Measurements from ENCODE around the gene GNG7. TPM values are rescaled to one million over a fixed set of nuclear protein-coding genes. Genes with fewer than 3 reads are reported as not detected.

GNG7 gene
- total RNA-seq, 4 donors from 2014 or later, result 4.7 to 15.6 (median 9.2) TPM

DNA sequence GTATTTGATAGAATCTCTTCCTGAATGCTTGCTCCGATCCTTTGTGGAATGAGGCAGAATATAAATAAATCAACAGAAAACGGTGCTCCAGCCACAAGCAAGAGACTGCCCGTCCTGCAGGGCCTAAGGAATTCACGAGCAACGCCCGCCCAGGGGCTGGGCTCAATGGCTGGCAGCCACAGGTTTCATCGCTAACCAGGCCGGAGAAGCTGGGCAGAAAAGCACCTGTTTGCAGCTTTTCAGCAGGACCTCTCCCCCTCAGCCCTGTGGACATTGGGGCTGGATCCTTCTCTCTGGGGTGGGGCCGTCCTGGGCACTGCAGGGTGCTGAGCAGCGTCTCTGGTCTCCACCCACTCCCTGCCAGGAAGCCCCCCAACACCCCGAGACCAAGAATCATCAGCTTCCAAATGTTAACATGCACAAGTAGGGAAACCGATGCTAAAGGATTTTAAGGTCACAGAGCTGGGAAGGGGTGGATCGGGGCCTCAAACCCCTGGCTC is 124.1 kb downstream of the GNG7 start:
- H3K9me3 ChIP-seq, result peaks cover 0 to 3% (median 0%) of the 10 kb centered on the region in 3 donors
- peaks cover 6 to 59% (median 14%) of the 10 kb centered on the region in 3 donors for H3K4me1 ChIP-seq
- no peak for ATAC-seq
- H3K36me3 ChIP-seq, result no peaks in the 10 kb centered on the region
- H3K27ac ChIP-seq, result peak overlapping the region; percentile 65 to 95 (median 90)
- H3K4me3 ChIP-seq, result peak overlapping the region in 1 of 2 donors; percentile 56
- TF ChIP-seq EP300 (IDR thresholded peaks at IDR 0.05) (no peak), POLR2A (IDR thresholded peaks at IDR 0.05) (no peak), POLR2AphosphoS5 (IDR thresholded peaks at IDR 0.05) (no peak)
- TF ChIP-seq, protein P1, sequence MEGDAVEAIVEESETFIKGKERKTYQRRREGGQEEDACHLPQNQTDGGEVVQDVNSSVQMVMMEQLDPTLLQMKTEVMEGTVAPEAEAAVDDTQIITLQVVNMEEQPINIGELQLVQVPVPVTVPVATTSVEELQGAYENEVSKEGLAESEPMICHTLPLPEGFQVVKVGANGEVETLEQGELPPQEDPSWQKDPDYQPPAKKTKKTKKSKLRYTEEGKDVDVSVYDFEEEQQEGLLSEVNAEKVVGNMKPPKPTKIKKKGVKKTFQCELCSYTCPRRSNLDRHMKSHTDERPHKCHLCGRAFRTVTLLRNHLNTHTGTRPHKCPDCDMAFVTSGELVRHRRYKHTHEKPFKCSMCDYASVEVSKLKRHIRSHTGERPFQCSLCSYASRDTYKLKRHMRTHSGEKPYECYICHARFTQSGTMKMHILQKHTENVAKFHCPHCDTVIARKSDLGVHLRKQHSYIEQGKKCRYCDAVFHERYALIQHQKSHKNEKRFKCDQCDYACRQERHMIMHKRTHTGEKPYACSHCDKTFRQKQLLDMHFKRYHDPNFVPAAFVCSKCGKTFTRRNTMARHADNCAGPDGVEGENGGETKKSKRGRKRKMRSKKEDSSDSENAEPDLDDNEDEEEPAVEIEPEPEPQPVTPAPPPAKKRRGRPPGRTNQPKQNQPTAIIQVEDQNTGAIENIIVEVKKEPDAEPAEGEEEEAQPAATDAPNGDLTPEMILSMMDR (IDR thresholded peaks at IDR 0.05), result peak in 1 of 4 experiments; percentile 11
- no peaks in the 10 kb centered on the region for H3K27me3 ChIP-seq
- WGBS, 2 donors (ENCODE audit: low coverage in 1 of 2), result 2 to 19% methylated on average over 7 to 9 of the region's 13 CpGs

- Histone ChIP-seq H3K27ac (peak overlapping the region; percentile 65 to 95 (median 90)), H3K4me1 (peaks cover 6 to 59% (median 14%) of the 10 kb centered on the region in 3 donors), H3K36me3 (no peaks in the 10 kb centered on the region), H3K4me3 (no peak overlapping the region), H3K9me3 (no peaks in the 10 kb centered on the region), H3K27me3 (no peaks in the 10 kb centered on the region)
- ATAC-seq, result no peak
- WGBS, 2 donors (ENCODE audit: low coverage in 1 of 2), result 88 to 91% methylated on average over 7 of the region's 18 CpGs
- TF ChIP-seq POLR2A (IDR thresholded peaks at IDR 0.05) (no peak), POLR2AphosphoS5 (IDR thresholded peaks at IDR 0.05) (no peak), EP300 (IDR thresholded peaks at IDR 0.05) (no peak)
- TF ChIP-seq, protein P1 (IDR thresholded peaks at IDR 0.05), result no peak
These were observed 124.7 kb downstream of the GNG7 start for GRCh38 chr19:2577722-2578335.

- 62 to 95% methylated on average over 11 to 13 of the region's 37 CpGs for WGBS, 2 donors (ENCODE audit: low coverage in 1 of 2)
- Histone ChIP-seq H3K4me3 (no peak overlapping the region), H3K27me3 (no peaks in the 10 kb centered on the region), H3K4me1 (peaks cover 6 to 52% (median 14%) of the 10 kb centered on the region in 3 donors), H3K27ac (peak overlapping the region in 3 of 4 donors; percentile 31 to 95 (median 48)), H3K36me3 (no peaks in the 10 kb centered on the region), H3K9me3 (no peaks in the 10 kb centered on the region)
- TF ChIP-seq EP300 (IDR thresholded peaks at IDR 0.05), result no peak
- TF ChIP-seq POLR2AphosphoS5 (IDR thresholded peaks at IDR 0.05), result peak; percentile 62
- TF ChIP-seq POLR2A (IDR thresholded peaks at IDR 0.05), result no peak
- TF ChIP-seq, protein P1 (IDR thresholded peaks at IDR 0.05), result no peak
- ATAC-seq, result peak; percentile 70
These were observed 126.6 kb downstream of the GNG7 start for GRCh38 chr19:2575734-2576481.

GRCh38 chr19:2574971-2575630 is 127.4 kb downstream of the GNG7 start:
- no peaks in the 10 kb centered on the region for H3K36me3 ChIP-seq
- no peak overlapping the region for H3K4me3 ChIP-seq
- H3K27ac ChIP-seq, result peak overlapping the region in 1 of 4 donors; percentile 95
- no peaks in the 10 kb centered on the region for H3K27me3 ChIP-seq
- ATAC-seq, result no peak
- no peak for TF ChIP-seq EP300 (IDR thresholded peaks at IDR 0.05)
- TF ChIP-seq, protein P1 (IDR thresholded peaks at IDR 0.05), result no peak
- TF ChIP-seq POLR2AphosphoS5 (IDR thresholded peaks at IDR 0.05), result no peak
- no peak for TF ChIP-seq POLR2A (IDR thresholded peaks at IDR 0.05)
- peaks cover 6 to 44% (median 14%) of the 10 kb centered on the region in 3 donors for H3K4me1 ChIP-seq
- no peaks in the 10 kb centered on the region for H3K9me3 ChIP-seq
- 60 to 100% methylated on average over 1 of the region's 19 CpGs for WGBS, 2 donors (ENCODE audit: low coverage in 1 of 2)
